Aorta (tissue), 5 donors: ENCODE data around the gene KIF20B. TPM values are rescaled to one million over a fixed set of nuclear protein-coding genes. Genes with fewer than 3 reads are reported as not detected.
"Not testable (repeated sequence)": the region's sequence is repeated elsewhere in the genome, so short reads cannot be mapped to it uniquely, and the experiment has no call there.

Experiments
- ATAC-seq: fragments of 200-7000 bp; cut with Tn5 transposase; one replicate; pipeline ENCODE4 v1.9.1; 2022; ENCODE audit warnings: moderate library complexity; ENCODE audit not compliant: low FRiP score
- DNase-seq, 2 donors: peaks; one replicate each; pipeline ENCODE4 v3.0.0-alpha.2; 2020
- H3K27ac ChIP-seq, 2 donors: one replicate each; pipeline ENCODE4 v1.5.1; 2013; ENCODE audit warnings: low read length in 2 of 2, mild to moderate bottlenecking in 2 of 2, moderate library complexity in 2 of 2, control low read depth in 1 of 2, inconsistent platforms in 1 of 2, low read depth in 1 of 2
- H3K27me3 ChIP-seq, 2 donors: one replicate each; pipeline ENCODE4 v1.6.1; 2013; ENCODE audit warnings: control low read depth in 1 of 2, low read length in 1 of 2, mild to moderate bottlenecking in 1 of 2, moderate library complexity in 1 of 2; ENCODE audit not compliant: insufficient read depth in 2 of 2, control insufficient read depth in 1 of 2
- H3K36me3 ChIP-seq, 2 donors: one replicate each; pipeline ENCODE4 v1.6.1; 2013; ENCODE audit warnings: control low read depth in 1 of 2, low read length in 1 of 2, mild to moderate bottlenecking in 1 of 2; ENCODE audit not compliant: insufficient read depth in 2 of 2, control insufficient read depth in 1 of 2
- H3K4me1 ChIP-seq, 2 donors: one replicate each; pipeline ENCODE4 v1.6.1; 2013; ENCODE audit warnings: low read length in 2 of 2, control low read depth in 1 of 2, mild to moderate bottlenecking in 1 of 2, moderate library complexity in 1 of 2; ENCODE audit not compliant: insufficient read depth in 2 of 2, control insufficient read depth in 1 of 2
- H3K4me3 ChIP-seq, 2 donors: one replicate each; pipeline ENCODE4 v1.5.1; 2013; ENCODE audit warnings: low read length in 2 of 2, control low read depth in 1 of 2, mild to moderate bottlenecking in 1 of 2
- H3K9me3 ChIP-seq: one replicate; pipeline ENCODE4 v1.6.1; 2013; ENCODE audit warnings: mild to moderate bottlenecking, low read length; ENCODE audit not compliant: control insufficient read depth
- whole genome bisulfite sequencing, 2 donors: extraction: QIAGEN DNeasy Blood & Tissue Kit; methylation state at CpG; one replicate each; pipeline ENCODE4 v1.1.7; 2013; 5-methylcytosine and 5-hydroxymethylcytosine counted together
- intact Hi-C, 2 donors: fragments of 100-400 bp; cut with DNase I; formaldehyde crosslinking; loops; one replicate each; pipeline versions ENCODE4 v1.14.2 to v1.15.0; 2022
- polyA plus RNA-seq, 2 donors: library from polyadenylated mRNA; stranded (reverse); fragments of 200-250 nt; gene quantifications; one replicate each; pipeline ENCODE4 v1.2.3, GENCODE V29; 2013
- total RNA-seq, 2 donors: library from RNA; stranded (reverse); fragmentation: NEBNext Ultra II Directional; extraction: Animal tissue kit (Norgen Biotek cat#: 25700); gene quantifications; one replicate each; pipeline ENCODE4 v1.2.1, GENCODE V29; 2021
- donor health status: healthy with polysubstance abuse.
- donor health status: Bipolar disorder and iron deficiency.
- donor health status: DM: no; HTN: no; CAD: no.
- donor health status: DM: no; HTN: no; CAD: no.
- donor health status: DM: yes; HTN: yes; CAD: no.

KIF20B gene
- total and polyA plus RNA-seq, 4 donors, result 0.72 to 6.2 (median 3.6) TPM

GRCh38 chr10:89815049-89815853 is 113.9 kb downstream of the KIF20B start:
- WGBS, 2 donors, result 87 to 96% methylated on average over 5 of the region's 5 CpGs
- Histone ChIP-seq H3K27ac (no peak overlapping the region), H3K9me3 (no peaks in the 10 kb centered on the region), H3K36me3 (no peaks in the 10 kb centered on the region), H3K27me3 (peaks cover 0 to 2% of the 10 kb centered on the region in 2 donors), H3K4me3 (no peak overlapping the region), H3K4me1 (no peaks in the 10 kb centered on the region)
- DNase-seq, result no peak
- intact Hi-C loops, result no loop called here
- ATAC-seq, result no peak

- ATAC-seq, DNase-seq, intact Hi-C loops, H3K27me3 ChIP-seq, H3K27ac ChIP-seq, H3K4me1 ChIP-seq, H3K9me3 ChIP-seq, H3K36me3 ChIP-seq, H3K4me3 ChIP-seq: not testable (repeated sequence)
- 85% methylated on average over 3 of the region's 3 CpGs for WGBS, 2 donors
These were observed 117.6 kb downstream of the KIF20B start for GRCh38 chr10:89819008-89819407.

Other genes starting within 250 kb of the KIF20B start
- gene SLC16A12, start 166.0 kb upstream of the KIF20B start, total RNA-seq, result under 1 TPM; 0.21 to 0.45 TPM
- gene SLC16A12, start 166.0 kb upstream of the KIF20B start, polyA plus RNA-seq, result 1 to 10 TPM in 1 of 2 donors, under 1 TPM in 1; 0.63 to 6.7 TPM
- gene PANK1, start 56.3 kb upstream of the KIF20B start, total RNA-seq, result 1 to 10 TPM; 1.4 TPM
- gene PANK1, start 56.3 kb upstream of the KIF20B start, polyA plus RNA-seq, result 1 to 10 TPM; 4.5 to 4.8 TPM